HG03039 (cell line): ENCODE data around the gene CACNA2D3.
"Not testable (repeated sequence)": the region's sequence is repeated elsewhere in the genome, so short reads cannot be mapped to it uniquely, and the experiment has no call there.

ENCODE experiments used
- ATAC-seq: cut with Tn5 transposase; IDR thresholded peaks from one replicate; pipeline ENCODE4 v1.9.1; 2021; ENCODE audit warnings: mild to moderate bottlenecking, moderate library complexity; ENCODE audit not compliant: unreplicated experiment

Gene CACNA2D3

DNA sequence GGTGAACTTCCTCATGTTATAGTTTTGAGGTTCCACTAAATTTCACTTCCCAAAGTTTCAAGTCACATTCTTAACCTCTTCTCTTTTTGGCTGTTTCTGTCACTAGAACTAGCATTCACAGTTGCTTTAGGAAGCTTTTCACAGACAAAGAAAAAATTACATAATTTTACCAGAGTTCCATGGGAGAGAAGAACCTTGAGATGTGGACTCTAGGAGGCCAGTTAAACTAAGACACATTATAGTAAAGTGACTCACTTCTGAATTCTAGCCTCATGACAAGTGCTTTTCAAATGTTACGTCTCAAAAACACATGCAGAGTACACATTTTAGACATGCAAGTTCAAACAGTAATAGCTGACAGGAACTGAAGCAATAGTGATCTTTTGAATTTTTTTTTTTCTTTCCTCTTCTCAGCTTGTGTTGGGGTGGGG, 845.4 kb downstream of the CACNA2D3 start:
- ATAC-seq, result no peak

DNA sequence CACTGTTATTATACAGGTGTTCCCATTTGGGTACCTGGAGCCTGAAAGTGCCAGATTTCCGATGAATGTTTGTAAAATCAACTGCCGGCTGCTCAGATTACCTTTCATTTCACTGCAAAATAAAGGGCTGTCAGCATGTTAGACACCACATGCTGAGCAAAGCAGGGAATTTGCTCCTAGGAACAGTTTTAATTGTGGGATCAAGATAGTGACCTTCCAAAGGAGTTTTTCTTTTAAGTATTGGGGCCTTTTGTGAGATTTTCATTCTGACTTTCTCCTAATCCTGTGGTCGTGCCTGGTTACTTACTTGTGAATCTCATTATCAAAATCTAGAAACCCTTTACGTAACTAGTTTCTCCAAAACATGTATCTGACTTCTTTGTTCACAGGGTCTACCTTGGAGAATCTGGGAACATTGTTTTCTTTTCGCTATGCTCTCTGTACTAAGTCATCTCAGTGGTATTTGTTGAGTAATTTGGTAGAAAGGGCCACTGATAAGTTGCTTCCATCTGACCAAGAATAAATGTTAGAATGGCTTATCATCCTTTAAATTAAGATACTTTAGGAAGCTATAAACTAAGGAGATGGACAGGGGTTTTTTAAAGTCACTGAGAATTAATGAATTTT, 846.3 kb downstream of the CACNA2D3 start:
- no peak for ATAC-seq

DNA sequence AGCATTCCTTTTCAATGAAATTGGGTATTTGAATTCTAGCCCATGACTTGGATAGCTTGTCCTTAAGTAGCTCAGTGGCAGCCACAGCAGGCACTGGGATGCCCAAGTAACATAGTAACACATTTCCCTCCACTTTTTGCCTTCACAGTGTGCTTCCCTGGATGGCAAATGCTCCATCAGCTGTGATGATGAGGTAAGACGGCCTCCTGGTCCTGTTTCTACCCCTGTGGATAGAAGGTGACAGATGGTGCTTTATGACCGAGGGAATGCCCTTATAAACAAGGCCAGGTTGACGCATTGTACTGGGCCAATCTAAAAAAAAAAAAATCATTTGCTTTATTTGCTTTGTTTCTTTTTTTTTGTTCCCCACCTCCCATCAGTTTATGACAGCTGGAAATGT, 847.3 kb downstream of the CACNA2D3 start:
- no peak for ATAC-seq

DNA sequence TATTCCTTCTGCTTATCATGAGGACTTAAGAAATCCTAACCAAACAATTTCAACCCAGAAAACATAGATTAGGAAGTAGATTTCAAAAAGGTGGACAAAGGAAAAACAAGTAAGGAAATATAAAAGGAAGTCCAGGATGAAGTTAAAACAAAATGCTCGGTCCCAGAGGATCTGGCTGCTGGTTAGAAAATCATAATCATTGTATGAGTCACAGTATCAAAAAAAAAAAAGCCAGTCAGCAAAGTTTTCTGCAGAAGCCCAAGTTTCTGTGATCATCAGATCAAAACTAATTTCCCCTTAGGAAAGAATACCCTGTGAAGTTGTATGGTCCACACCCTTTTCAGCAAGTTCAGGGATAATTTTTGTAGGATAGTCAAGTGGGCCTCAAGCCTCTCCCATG, 848.5 kb downstream of the CACNA2D3 start:
- no peak for ATAC-seq

DNA sequence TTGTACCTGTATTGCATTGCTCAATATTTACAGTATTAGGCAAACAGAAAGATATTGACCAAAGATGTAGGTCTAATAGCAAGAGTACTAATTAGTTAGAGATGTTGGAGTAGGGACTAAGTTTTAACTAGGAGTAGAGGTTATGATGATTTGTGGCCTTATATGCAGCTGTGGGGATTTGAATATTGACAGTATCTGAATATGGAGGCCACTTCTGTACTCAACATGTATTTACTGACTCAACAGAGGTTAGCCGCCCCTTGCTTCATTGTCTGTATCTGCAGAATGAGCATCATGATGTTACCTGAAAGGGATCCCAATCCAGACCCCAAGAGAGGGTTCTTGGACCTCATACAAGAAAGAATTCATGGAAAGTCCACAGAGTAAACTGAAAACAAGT, 855.1 kb downstream of the CACNA2D3 start:
- no peak for ATAC-seq

DNA sequence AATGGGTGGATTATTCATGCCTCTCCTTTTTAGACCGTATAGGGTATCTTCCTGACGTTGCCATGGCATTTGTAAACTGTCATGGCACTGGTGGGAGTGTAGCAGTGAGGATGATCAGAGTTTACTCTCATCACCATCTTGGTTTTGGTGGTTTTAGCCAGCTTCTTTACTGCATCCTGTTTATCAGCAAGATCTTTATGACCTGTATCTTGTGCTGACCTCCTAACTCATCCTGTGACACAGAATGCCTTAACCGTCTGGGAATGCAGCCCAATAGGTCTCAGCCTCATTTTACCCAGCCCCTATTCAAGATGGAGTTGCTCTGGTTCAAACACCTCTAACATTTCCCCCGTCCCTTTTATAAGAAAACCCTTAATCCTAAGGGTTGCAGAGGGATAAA, 855.6 kb downstream of the CACNA2D3 start:
- not testable (repeated sequence) for ATAC-seq

DNA sequence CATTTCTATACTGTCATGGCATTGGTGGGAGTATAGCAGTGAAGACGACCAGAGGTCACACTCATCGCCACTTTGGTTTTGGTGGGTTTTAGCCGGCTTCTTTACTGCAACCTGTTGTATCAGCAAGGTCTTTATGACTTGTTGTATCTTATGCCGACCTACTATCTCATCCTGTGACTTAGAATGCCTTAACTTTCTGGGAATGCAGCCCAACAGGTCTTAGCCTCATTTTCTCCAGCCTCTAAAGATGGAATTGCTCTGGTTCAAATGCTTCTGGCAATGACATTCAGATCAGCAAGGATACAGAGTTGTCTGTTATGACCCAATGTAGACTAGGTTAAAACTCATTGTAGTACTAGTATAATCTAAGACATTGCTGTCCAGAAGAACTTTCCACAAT, 860.5 kb downstream of the CACNA2D3 start:
- ATAC-seq, result no peak

DNA sequence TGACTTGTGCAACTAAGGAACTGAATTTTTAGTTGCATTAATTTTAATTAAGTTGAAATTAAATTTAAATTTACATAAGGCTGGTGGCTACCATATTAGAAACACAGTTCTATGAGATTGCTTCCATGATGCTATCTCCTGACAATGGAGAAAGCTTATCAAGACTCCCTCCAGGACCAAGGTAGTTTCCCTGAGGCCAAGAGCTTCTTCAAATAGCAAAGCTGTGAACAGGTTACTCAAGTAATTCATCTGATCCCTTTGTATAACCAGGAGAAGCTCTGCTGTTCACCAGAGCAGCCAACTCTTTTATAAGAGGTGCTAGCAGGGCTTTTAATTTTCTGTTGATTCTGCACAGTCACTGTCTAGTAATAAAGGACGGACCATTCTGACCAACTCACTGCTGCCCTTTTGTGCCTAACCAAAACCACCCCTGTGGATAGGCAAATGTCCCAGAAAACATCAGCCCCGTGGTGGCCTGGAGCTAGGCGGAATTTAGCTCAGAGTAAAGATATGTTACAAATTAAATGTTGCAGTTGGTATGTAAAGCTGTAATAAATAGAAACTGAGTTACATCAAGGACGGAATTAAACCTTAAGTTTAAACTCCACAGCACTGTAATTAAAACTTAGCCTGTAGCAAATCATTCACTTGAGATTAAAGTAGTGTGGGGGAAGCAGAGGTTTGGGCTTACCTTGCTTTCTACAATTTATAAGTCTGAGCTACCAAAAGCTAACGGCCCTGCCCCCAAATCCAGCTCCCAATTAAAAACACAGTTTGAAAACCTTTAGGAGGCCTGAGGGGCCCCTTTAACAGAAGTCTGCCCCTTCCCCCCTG, 861.1 kb downstream of the CACNA2D3 start:
- ATAC-seq, result no peak

DNA sequence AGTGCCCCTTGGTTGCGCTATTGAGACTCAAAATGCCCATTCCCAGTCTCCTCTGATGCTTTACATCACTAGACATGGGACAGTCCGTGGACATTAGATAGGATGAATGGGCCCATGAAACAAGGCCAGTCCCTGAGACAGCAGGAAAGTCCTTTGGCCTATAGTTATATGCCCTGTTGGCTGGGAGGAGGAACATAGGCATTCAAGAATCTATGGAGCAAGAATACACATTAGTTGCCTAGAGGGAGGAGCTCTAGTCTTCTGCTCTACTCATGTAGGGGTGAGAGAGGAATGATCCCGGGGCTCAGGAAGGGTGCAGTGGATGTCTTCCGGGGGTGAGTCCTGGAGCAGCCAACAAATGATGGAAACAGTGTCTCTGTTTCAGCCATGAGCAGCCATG, 863.5 kb downstream of the CACNA2D3 start:
- ATAC-seq, result no peak

DNA sequence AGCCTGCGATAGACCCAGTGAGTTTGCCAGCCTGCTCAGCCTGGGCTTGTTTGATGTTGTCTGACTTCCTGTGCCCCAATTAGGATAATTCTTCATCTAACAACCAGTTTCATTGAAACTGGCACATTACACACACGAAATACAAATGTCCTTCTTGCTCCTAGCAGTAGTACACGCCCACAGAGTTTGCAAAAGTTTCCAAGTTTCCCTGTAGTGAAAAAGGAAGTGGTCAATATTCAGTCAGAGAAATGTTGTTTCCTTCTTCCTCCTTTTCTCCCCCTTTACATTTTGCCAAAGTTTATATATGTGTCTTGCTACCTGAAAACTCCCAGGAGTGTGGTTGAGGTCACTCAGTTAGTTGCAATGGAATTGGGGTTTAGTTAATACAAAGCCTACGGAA, 863.9 kb downstream of the CACNA2D3 start:
- ATAC-seq, result no peak

DNA sequence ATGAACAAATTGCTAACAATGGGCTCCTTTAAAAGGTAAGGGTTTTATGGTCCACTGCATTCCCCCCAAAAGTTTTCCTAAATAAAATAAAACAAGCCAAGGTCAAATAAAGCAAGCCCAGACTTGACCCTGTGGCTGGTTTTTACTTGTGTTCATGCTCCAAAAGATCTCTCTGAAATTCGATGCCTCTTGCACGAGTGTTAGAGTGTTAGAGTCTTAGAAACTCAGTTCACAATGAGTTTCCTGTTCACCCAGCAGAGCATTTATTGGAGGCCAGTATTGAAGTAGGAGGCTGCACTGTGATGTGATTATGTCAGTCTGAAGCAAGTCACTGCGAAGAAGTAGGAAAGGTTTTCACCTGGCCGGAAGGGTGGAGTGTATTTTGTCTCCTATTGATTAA, 865.4 kb downstream of the CACNA2D3 start:
- no peak for ATAC-seq

DNA sequence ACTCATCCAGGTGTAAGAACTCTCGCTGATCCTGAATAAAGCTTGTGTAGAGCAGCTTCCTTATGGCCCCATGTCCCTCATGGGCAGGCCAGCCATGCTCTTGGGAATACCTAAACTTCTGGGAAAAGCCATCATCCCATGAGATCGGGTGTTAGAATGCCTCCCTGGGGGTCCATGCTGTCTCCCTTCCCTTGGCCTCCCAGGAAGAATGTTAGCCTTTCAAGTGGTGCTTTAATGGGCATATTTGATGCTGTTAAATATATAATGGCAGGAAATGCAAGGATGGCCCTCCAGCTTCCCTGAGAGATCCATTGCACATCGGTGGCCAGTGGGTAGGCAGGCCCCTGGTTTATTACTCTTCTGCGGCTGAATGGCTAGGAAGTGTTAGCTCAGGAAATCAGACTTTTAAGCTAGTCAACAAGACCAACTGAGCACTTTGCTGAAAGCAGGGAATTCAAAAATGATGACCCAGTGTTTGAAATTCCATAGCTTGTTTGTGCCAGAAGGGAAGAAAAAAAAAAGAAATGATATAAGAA, 866.0 kb downstream of the CACNA2D3 start:
- no peak for ATAC-seq

DNA sequence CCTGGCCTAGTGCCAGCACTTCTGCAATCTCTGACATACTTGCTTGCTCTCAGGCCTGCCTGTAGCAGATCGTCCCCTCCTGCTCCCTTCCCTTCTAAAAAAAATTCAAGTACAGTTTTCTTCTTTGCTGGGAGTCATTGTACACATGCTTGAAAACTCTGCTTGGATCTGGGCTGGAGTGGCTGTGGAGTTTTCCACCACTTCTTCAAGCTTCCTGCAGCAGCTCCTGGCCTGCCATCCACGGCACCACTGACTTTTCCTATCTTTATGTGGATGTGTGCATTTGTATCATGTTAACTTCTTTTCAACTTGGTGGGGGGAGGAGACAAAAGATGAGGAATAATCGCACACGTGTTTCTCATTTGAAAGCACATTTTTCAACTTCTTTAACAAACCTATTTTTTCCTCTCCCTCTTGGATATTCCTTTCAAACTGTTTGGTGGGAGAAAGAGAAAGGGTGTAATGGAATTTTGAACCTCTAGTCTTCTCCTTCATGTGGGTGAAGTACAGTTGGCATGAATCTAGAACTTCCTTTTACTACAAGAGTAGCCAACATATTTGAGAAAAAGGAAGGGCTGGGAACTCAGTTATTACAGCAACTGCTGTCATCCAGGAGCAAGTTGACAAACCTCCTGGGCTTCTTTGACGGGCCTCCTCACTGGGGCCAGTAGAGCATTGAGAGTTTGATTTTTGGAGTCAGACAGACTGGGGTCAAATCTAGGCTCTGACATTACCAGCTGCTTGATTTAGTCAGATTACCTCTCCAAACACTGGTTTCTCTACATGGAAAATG, 866.7 kb downstream of the CACNA2D3 start:
- no peak for ATAC-seq

DNA sequence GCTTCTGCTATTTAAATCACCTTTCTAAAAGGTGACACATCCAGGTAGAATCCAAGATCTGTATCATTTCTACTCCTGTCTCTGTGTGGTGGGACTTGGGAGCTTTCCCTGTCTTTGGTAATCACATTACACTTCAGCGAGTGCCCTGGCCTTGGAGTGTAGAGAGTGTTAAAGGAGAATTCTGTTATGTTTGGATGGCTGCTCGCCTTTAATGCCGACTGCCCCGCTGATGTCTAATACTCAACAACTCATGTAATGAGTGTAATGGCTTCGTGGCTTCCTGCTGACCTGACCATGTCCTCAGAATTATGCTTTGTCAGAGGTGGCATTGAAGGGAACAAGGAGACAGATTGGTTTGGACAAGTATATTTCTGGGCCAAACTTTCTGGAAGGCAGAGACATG, 871.8 kb downstream of the CACNA2D3 start:
- no peak for ATAC-seq

DNA sequence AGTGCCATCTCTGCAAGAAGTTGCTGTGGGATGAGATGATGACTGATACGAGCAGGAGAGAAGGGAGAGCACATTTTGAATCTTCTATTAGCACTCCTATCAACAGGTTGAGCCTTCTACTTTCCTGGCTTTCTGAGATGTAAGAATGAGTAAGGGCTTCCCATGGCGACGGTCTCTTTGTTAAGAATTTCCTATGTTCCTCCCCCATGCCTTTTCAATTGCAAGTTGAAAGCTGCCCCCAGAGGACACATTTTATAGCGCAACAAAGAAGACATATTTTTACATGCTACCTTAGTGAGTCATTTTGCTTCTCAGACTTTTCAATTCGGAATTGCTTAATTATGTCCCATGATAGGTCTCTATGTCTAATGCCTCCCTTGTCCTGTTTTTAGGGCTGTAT, 876.8 kb downstream of the CACNA2D3 start:
- no peak for ATAC-seq

DNA sequence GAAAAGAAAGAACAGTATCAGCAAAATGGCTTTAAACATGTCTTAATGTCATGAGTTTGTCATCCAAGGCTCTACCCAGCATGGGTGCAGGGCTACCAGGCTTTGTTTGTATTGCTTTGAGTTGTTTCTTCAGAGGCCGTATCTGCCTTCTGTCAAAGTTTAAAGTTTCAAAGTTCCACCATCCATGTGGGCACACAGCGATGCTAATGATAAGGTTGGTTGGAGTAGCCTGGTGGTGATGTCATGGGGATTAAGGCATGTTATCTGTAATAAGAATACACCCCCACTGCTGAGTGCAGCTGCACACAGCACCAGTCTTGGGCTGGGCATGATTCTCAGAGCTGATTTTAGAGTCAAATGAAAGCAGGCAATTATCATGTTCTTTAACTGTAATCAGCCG, 877.5 kb downstream of the CACNA2D3 start:
- ATAC-seq, result no peak

DNA sequence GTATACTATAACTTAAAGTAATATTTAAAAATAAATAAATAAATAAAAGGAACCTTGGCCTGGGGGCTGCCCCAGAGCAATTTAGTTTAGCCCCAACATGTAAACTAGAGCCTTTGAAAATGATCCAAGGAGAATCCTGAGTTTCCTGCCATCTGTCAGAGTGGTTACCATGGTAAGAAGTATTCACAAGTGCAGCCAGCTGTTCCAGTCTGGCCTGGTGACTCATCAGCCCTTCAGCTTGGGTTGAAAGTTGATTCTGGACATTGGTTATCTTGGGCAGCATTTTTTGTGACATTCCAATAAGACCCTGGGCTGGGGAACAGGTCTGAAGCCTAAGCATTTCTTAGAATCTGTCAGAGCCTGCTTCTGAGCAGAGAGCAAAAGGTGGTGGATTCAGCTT, 878.2 kb downstream of the CACNA2D3 start:
- no peak for ATAC-seq

DNA sequence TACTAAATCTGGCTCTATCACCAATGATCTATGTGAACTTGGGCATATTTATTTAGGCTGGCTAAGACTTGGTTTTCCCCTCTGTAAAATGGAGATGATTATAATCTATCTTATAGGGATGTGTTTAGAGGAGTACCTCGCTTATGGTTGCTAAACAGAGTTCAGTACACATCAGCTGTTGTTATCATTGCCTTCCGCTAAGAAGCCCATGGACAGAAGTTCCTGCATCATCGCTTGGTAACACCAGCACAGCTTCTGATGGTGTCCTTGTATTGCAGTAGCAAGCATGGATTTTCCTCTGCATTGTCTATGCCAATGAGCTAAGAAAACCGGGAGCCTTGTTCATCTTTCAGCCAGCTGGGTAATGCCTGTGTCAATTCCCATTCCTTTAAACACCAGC, 878.6 kb downstream of the CACNA2D3 start:
- ATAC-seq, result no peak

DNA sequence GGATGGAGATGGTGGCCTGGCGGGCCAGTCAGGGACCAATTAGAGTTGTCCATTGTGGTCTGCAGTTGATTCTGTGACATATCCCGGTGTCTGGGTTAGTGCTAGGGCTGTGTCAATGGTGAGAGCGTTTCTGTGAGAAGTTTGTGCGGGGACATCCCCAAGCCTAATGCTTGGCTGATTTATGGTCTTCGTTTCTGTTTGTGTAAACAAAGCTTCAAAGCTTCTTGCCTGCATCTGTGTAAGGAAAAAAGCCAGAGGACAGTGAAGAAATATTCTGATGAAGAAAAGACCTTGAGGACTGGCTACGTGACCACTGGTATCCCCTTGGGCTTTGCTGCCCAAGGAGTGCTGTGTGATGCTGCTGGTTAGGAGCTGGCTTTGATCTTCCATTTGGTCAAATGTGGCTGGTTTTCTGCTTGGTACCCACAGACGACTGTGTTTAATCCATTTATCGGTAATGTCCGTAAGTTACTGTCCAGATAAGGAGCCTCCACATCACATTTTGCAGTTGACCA, 880.1 kb downstream of the CACNA2D3 start:
- no peak for ATAC-seq

DNA sequence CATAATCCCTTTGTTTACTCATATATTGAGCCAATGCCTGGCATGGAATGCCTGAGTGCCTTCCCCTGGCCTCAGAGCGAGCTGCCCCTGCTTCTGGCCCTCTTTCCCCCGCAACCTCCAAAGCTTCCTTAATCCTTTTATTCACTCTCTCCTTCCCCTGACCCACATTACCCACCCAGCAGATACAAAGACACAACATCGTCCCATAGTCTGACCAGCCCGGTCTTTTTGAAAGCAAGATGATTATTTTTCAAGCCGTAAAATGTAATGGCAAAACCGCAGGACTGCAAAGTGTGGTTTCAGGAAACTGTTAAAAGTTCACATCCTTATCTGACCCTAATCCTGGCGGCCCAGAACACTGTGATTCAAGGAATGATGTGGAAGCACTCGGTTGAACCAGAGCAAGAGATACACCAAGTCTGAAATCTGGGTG, 883.9 kb downstream of the CACNA2D3 start:
- ATAC-seq, result no peak

DNA sequence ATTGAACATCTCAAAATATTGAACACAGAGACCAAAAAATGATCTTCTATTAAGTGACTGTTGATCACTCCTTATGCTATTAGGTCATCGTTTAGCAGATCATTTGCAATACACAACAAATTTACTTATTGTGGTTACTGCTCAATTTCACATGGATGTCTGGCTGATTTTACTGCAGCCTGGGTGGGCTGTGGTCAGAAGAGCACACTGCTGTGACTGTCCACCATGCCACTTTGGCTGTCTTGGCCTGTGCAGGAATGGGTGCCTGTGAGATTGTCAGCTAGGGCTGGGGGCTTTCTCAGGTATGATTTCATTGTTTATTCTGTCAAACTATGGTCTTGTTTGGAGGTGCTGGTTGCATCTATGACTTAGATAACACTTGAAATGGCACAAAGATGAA, 885.6 kb downstream of the CACNA2D3 start:
- no peak for ATAC-seq
